ENCODE results near the gene SOX10.
A peak's percentile ranks its signal among the peaks of the same experiment; 100 is the strongest.

SOX10 gene

GRCh38 chr22:38027487-38027886 lies 43.1 kb upstream of the SOX10 start:
- Histone ChIP-seq H3K4me1 (ENCODE audit: insufficient read depth, poor library complexity, severe bottlenecking) (no peaks in the 10 kb centered on the region), H3K36me3 (ENCODE audit: low read depth) (no peaks in the 10 kb centered on the region), H3K4me3 (ENCODE audit: severe bottlenecking) (no peak overlapping the region), H3K27ac (ENCODE audit: poor library complexity, severe bottlenecking) (no peak overlapping the region), H3K27me3 (ENCODE audit: insufficient read depth, poor library complexity, severe bottlenecking) (no peaks in the 10 kb centered on the region), H3K9me3 (ENCODE audit: severe bottlenecking) (no peaks in the 10 kb centered on the region)
- ATAC-seq (ENCODE audit: low read depth): no peak
- peak; percentile 34 for DNase-seq (ENCODE audit: low spot score)
- TF ChIP-seq CTCF (IDR thresholded peaks at IDR 0.05; ENCODE audit: poor library complexity, severe bottlenecking): no peak

GRCh38 chr22:38026130-38027111 lies 42.1 kb upstream of the SOX10 start:
- DNase-seq (ENCODE audit: low spot score) (peak; percentile 45), ATAC-seq (ENCODE audit: low read depth) (no peak)
- TF ChIP-seq CTCF (IDR thresholded peaks at IDR 0.05; ENCODE audit: poor library complexity, severe bottlenecking): no peak
- no peak overlapping the region for H3K27ac ChIP-seq (ENCODE audit: poor library complexity, severe bottlenecking)
- H3K4me1 ChIP-seq (ENCODE audit: insufficient read depth, poor library complexity, severe bottlenecking): no peaks in the 10 kb centered on the region
- H3K9me3 ChIP-seq (ENCODE audit: severe bottlenecking): no peaks in the 10 kb centered on the region
- H3K4me3 ChIP-seq (ENCODE audit: severe bottlenecking): no peak overlapping the region
- no peaks in the 10 kb centered on the region for H3K27me3 ChIP-seq (ENCODE audit: insufficient read depth, poor library complexity, severe bottlenecking)
- no peaks in the 10 kb centered on the region for H3K36me3 ChIP-seq (ENCODE audit: low read depth)

- no peaks in the 10 kb centered on the region for H3K9me3 ChIP-seq (ENCODE audit: severe bottlenecking)
- DNase-seq (ENCODE audit: low spot score) (no peak), ATAC-seq (ENCODE audit: low read depth) (no peak)
- H3K27ac ChIP-seq (ENCODE audit: poor library complexity, severe bottlenecking): no peak overlapping the region
- H3K4me1 ChIP-seq (ENCODE audit: insufficient read depth, poor library complexity, severe bottlenecking): no peaks in the 10 kb centered on the region
- H3K27me3 ChIP-seq (ENCODE audit: insufficient read depth, poor library complexity, severe bottlenecking): no peaks in the 10 kb centered on the region
- no peaks in the 10 kb centered on the region for H3K36me3 ChIP-seq (ENCODE audit: low read depth)
- no peak overlapping the region for H3K4me3 ChIP-seq (ENCODE audit: severe bottlenecking)
- TF ChIP-seq CTCF (IDR thresholded peaks at IDR 0.05; ENCODE audit: poor library complexity, severe bottlenecking): no peak
Observed at GRCh38 chr22:38025514-38025913, 41.2 kb upstream of the SOX10 start.

GRCh38 chr22:38023045-38023444 lies 38.7 kb upstream of the SOX10 start:
- H3K27me3 ChIP-seq (ENCODE audit: insufficient read depth, poor library complexity, severe bottlenecking): no peaks in the 10 kb centered on the region
- no peaks in the 10 kb centered on the region for H3K9me3 ChIP-seq (ENCODE audit: severe bottlenecking)
- ATAC-seq (ENCODE audit: low read depth) (no peak), DNase-seq (ENCODE audit: low spot score) (no peak)
- no peaks in the 10 kb centered on the region for H3K36me3 ChIP-seq (ENCODE audit: low read depth)
- TF ChIP-seq CTCF (IDR thresholded peaks at IDR 0.05; ENCODE audit: poor library complexity, severe bottlenecking): no peak
- no peaks in the 10 kb centered on the region for H3K4me1 ChIP-seq (ENCODE audit: insufficient read depth, poor library complexity, severe bottlenecking)
- H3K4me3 ChIP-seq (ENCODE audit: severe bottlenecking): no peak overlapping the region
- no peak overlapping the region for H3K27ac ChIP-seq (ENCODE audit: poor library complexity, severe bottlenecking)

- no peak for TF ChIP-seq CTCF (IDR thresholded peaks at IDR 0.05; ENCODE audit: poor library complexity, severe bottlenecking)
- Histone ChIP-seq H3K36me3 (ENCODE audit: low read depth) (no peaks in the 10 kb centered on the region), H3K27me3 (ENCODE audit: insufficient read depth, poor library complexity, severe bottlenecking) (no peaks in the 10 kb centered on the region), H3K4me3 (ENCODE audit: severe bottlenecking) (no peak overlapping the region), H3K4me1 (ENCODE audit: insufficient read depth, poor library complexity, severe bottlenecking) (no peaks in the 10 kb centered on the region), H3K27ac (ENCODE audit: poor library complexity, severe bottlenecking) (no peak overlapping the region), H3K9me3 (ENCODE audit: severe bottlenecking) (no peaks in the 10 kb centered on the region)
- DNase-seq (ENCODE audit: low spot score): no peak
- no peak for ATAC-seq (ENCODE audit: low read depth)
Observed at GRCh38 chr22:38021206-38021605, 36.9 kb upstream of the SOX10 start.

Data from RWPE2 (cell line).